Ishikawa (cell line): ENCODE measurements around the gene DGKG.

Source experiments
- CEBPB ChIP-seq: IDR thresholded peaks from 2 replicates; pipeline ENCODE4 v1.6.1; 2012
- CREB1 ChIP-seq: IDR thresholded peaks from 2 replicates; pipeline ENCODE4 v1.6.1; 2012; ENCODE audit warnings: low read depth
- EGR1 ChIP-seq: IDR thresholded peaks from 2 replicates; pipeline ENCODE4 v1.6.1; 2012
- EP300 ChIP-seq: IDR thresholded peaks from 2 replicates; pipeline ENCODE4 v1.6.1; 2012; ENCODE audit warnings: borderline replicate concordance
- FOXM1 ChIP-seq: IDR thresholded peaks from 2 replicates; pipeline ENCODE4 v1.6.1; 2012; ENCODE audit warnings: low read depth, borderline replicate concordance
- NFIC ChIP-seq: IDR thresholded peaks from 2 replicates; pipeline ENCODE4 v1.6.1; 2012
- RAD21 ChIP-seq: IDR thresholded peaks from 2 replicates; pipeline ENCODE4 v1.6.1; 2012; ENCODE audit warnings: low read depth
- TAF1 ChIP-seq: IDR thresholded peaks from 2 replicates; pipeline ENCODE4 v1.6.1; 2012; ENCODE audit warnings: low read depth, mild to moderate bottlenecking
- TCF12 ChIP-seq: IDR thresholded peaks from 2 replicates; pipeline ENCODE4 v1.6.1; 2012; ENCODE audit warnings: low read depth
- TEAD4 ChIP-seq: IDR thresholded peaks from 2 replicates; pipeline ENCODE4 v1.6.1; 2012
- YY1 ChIP-seq: IDR thresholded peaks from 2 replicates; pipeline ENCODE4 v1.6.1; 2012; ENCODE audit warnings: low read depth
- ZBTB7A ChIP-seq: IDR thresholded peaks from 2 replicates; pipeline ENCODE4 v1.6.1; 2012; ENCODE audit warnings: low read depth
- TF ChIP-seq, protein P1 (sequence below): IDR thresholded peaks from 2 replicates; pipeline ENCODE4 v1.6.1; 2012
- TF ChIP-seq, protein P2 (sequence below): IDR thresholded peaks from 2 replicates; pipeline ENCODE4 v1.6.1; 2012; ENCODE audit warnings: low read depth, mild to moderate bottlenecking
- TF ChIP-seq, protein P3 (sequence below): IDR thresholded peaks from 2 replicates; pipeline ENCODE4 v1.6.1; 2012

DGKG gene

DNA sequence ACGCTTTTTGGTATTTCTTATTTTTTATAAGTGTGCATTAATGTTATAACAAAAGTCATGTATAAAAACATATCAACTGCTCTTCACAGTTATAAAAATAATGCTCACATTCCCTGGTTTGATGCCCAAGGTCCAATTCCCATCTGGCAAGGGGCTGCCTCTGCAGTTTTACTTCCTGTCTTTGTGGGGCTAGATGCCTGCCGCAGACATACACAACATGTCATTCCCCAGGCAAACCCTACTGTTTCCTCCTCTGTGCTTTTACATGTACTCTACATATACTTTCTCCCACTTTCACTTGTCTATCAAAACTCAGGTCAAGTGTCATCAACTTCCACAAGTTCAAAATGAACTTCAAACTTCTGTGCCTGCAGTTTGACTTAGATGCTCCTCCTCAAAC, 192.7 kb downstream of the DGKG start:
- TF ChIP-seq EP300 (no peak), TEAD4 (no peak), CEBPB (no peak), NFIC (no peak), TCF12 (no peak), EGR1 (no peak), CREB1 (no peak), RAD21 (no peak), ZBTB7A (no peak), FOXM1 (no peak), YY1 (no peak), TAF1 (no peak)
- TF ChIP-seq, protein P1, sequence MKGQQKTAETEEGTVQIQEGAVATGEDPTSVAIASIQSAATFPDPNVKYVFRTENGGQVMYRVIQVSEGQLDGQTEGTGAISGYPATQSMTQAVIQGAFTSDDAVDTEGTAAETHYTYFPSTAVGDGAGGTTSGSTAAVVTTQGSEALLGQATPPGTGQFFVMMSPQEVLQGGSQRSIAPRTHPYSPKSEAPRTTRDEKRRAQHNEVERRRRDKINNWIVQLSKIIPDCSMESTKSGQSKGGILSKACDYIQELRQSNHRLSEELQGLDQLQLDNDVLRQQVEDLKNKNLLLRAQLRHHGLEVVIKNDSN: no peak
- TF ChIP-seq, protein P2, sequence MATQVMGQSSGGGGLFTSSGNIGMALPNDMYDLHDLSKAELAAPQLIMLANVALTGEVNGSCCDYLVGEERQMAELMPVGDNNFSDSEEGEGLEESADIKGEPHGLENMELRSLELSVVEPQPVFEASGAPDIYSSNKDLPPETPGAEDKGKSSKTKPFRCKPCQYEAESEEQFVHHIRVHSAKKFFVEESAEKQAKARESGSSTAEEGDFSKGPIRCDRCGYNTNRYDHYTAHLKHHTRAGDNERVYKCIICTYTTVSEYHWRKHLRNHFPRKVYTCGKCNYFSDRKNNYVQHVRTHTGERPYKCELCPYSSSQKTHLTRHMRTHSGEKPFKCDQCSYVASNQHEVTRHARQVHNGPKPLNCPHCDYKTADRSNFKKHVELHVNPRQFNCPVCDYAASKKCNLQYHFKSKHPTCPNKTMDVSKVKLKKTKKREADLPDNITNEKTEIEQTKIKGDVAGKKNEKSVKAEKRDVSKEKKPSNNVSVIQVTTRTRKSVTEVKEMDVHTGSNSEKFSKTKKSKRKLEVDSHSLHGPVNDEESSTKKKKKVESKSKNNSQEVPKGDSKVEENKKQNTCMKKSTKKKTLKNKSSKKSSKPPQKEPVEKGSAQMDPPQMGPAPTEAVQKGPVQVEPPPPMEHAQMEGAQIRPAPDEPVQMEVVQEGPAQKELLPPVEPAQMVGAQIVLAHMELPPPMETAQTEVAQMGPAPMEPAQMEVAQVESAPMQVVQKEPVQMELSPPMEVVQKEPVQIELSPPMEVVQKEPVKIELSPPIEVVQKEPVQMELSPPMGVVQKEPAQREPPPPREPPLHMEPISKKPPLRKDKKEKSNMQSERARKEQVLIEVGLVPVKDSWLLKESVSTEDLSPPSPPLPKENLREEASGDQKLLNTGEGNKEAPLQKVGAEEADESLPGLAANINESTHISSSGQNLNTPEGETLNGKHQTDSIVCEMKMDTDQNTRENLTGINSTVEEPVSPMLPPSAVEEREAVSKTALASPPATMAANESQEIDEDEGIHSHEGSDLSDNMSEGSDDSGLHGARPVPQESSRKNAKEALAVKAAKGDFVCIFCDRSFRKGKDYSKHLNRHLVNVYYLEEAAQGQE: no peak
- TF ChIP-seq, protein P3, sequence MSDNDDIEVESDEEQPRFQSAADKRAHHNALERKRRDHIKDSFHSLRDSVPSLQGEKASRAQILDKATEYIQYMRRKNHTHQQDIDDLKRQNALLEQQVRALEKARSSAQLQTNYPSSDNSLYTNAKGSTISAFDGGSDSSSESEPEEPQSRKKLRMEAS: no peak

DNA sequence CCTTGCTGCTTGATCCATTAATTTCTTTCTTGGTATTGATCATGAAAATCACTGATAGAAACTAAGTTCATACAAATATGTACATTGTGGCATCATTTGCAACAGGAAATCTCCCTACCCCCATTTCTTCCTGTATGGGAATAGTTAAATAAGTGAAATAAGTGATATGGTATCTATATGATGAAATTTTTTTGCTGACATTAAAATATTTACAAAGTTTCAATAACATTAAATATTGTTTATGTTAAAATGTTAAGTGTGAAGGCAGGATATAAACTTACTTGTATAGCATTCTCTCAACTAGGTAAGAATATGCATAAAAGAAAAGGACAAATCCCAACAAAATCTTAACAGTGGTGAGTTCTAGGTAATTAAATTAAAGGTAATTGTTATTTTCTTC, 193.1 kb downstream of the DGKG start:
- no peak for TF ChIP-seq EP300

DNA sequence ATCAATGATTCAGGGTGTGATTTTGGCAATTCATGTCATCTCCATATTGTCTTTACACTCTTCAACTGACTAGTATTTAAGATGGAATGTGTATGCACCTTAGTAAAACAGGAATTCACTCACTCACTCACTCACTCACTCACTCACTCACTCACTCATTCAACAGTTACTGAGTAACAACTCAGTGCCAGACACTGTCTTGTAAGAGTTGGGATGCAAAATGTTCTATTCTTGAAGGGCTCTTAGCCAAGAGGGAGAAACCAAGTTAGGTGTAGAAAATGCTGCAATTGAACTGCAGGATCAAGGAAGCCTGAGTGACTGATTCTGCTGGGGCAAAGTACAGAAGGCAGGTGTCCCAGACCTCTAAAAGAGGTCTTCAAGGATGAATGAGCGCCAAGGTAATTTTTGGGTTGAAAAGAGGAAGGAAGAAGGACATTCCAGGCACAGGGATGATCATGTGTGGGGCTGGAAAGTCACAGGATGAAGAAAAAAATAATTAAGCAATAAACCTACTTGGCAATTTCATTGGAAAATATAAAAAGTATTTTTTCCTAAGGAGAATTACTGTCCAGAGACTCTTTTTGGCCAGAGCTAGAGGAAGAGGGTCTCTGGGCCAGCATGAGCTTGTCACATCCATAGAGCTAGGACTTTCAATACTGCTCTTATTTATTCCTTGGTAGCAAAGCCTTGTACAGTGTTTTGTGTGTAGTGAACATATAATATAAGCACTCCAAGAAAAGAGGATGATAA, 194.2 kb downstream of the DGKG start:
- TF ChIP-seq CREB1 (no peak), ZBTB7A (no peak), YY1 (no peak), NFIC (no peak), CEBPB (no peak), TAF1 (no peak), RAD21 (no peak)
- TF ChIP-seq, protein P3: no peak
- TF ChIP-seq, protein P1: no peak
- TF ChIP-seq, protein P2: no peak

DNA sequence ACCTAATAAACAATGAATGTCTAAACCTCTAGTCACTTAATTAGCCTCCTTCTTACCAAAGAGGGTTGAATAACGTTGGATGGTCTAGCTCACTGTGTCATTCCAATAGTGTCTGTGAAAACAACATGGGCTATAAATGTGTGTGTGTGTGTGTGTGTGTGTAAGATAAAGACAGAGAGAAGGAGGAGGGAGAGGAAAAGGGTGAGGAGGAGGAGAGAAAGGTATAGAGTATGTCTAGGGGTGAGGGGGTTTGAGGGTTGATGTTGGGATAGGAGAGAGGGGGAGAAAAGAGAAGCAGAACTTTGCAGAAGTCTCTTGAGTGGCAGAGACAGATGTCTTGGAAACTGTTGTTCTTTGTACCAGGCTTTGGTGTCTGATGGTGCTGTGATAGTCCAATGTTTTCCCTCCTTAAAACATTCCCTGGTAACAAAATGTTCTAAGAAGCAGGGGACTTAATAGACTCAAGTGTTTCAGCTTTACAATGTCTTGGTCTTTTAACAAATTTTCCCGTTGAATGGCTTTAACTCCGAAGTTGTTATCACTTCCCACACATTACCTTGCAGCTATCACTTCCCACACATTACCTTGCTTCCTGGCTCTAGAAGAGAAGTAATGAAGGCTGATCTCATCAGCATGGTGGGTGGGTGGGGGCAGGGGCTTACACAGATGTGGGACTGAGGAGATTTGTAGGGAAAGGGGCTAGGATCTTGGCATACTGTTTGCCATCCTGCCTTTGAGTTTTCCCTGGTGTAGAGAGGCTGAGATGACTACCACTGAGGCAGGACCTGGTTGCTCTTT, 195.3 kb downstream of the DGKG start:
- TF ChIP-seq YY1 (no peak), FOXM1 (no peak), ZBTB7A (no peak), CEBPB (no peak), CREB1 (no peak), EGR1 (no peak), TEAD4 (no peak), RAD21 (no peak)
- TF ChIP-seq, protein P1: no peak

DNA sequence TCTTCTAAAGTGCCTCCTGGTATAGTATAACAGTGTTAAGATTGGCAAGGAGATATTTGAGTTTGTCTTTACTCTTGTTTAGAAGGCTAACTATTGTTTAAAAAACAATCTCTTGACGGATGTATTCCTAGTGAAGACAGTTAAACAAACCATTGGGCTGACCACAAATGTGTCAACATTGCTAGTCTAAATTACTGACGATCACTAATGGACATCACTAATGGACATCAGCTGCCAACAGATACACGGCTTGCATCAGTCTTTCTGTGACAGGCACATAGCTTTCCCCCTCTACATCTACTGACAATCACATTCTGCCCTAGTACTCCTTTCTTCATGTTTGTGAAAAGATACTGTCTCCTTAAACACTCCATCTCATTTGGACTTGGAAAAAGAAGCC, 196.0 kb downstream of the DGKG start:
- TF ChIP-seq ZBTB7A (no peak), CEBPB (no peak), NFIC (no peak), YY1 (no peak)
- TF ChIP-seq, protein P2: no peak
